Fibroblast of skin of right biceps (primary cell): ENCODE data around the gene SASS6.

Experiments used
- DNase-seq: peaks from one replicate; pipeline ENCODE4 v3.0.0-alpha.2; 2013

SASS6 gene

GRCh38 chr1:100132566-100133477 lies at the start of gene SASS6, which contains the start of gene TRMT13:
Gene SASS6, minus strand, starts transcription at chr1:100132930. Its CDS starts 116 bp downstream, at chr1:100132814.
Gene TRMT13, plus strand, starts transcription at chr1:100133163. Its CDS starts 6 bp downstream, at chr1:100133169.
- DNase-seq: peak; percentile 99

- no peak for DNase-seq
Observed at GRCh38 chr1:100178091-100178490, 45.4 kb upstream of the SASS6 start, which contains the start of gene LRRC39. Gene LRRC39, minus strand, starts transcription at chr1:100178256. Its CDS starts 9,740 bp downstream, at chr1:100168516.

GRCh38 chr1:100177295-100178041 lies 44.7 kb upstream of the SASS6 start:
- DNase-seq: no peak

- DNase-seq: no peak
Observed at GRCh38 chr1:100168051-100168450, 35.3 kb upstream of the SASS6 start.

- no peak for DNase-seq
Observed at GRCh38 chr1:100164702-100165101, 32.0 kb upstream of the SASS6 start.

- peak; percentile 77 for DNase-seq
Observed at GRCh38 chr1:100164216-100164615, 31.5 kb upstream of the SASS6 start.

- no peak for DNase-seq
Observed at GRCh38 chr1:100162881-100163280, 30.2 kb upstream of the SASS6 start.

- no peak for DNase-seq
Observed at GRCh38 chr1:100152271-100152670, 19.5 kb upstream of the SASS6 start.

GRCh38 chr1:100151679-100152078 lies 18.9 kb upstream of the SASS6 start:
- DNase-seq: no peak

- no peak for DNase-seq
Observed at GRCh38 chr1:100147875-100148274, 15.1 kb upstream of the SASS6 start.

GRCh38 chr1:100146958-100147357 lies 14.2 kb upstream of the SASS6 start:
- no peak for DNase-seq

GRCh38 chr1:100145116-100145515 lies 12.4 kb upstream of the SASS6 start:
- DNase-seq: no peak

GRCh38 chr1:100142343-100142742 lies 9.6 kb upstream of the SASS6 start:
- no peak for DNase-seq

- no peak for DNase-seq
Observed at GRCh38 chr1:100141192-100141591, 8.5 kb upstream of the SASS6 start.

- no peak for DNase-seq
Observed at GRCh38 chr1:100137602-100138001, 4.9 kb upstream of the SASS6 start.

GRCh38 chr1:100134872-100135271 lies 2.1 kb upstream of the SASS6 start:
- DNase-seq: no peak

- no peak for DNase-seq
Observed at GRCh38 chr1:100131623-100132022, 1.1 kb downstream of the SASS6 start.

- DNase-seq: no peak
Observed at GRCh38 chr1:100130552-100131077, 2.1 kb downstream of the SASS6 start.

GRCh38 chr1:100127226-100127625 lies 5.5 kb downstream of the SASS6 start:
- DNase-seq: no peak

GRCh38 chr1:100122177-100122576 lies 10.6 kb downstream of the SASS6 start:
- DNase-seq: peak; percentile 52

- DNase-seq: no peak
Observed at GRCh38 chr1:100115524-100115923, 17.2 kb downstream of the SASS6 start.

- DNase-seq: no peak
Observed at GRCh38 chr1:100109554-100110066, 23.1 kb downstream of the SASS6 start.

GRCh38 chr1:100107696-100108095 lies 25.0 kb downstream of the SASS6 start:
- no peak for DNase-seq
